Measurements from ENCODE around the gene HDGFL3.
"Not testable (repeated sequence)": the region's sequence is repeated elsewhere in the genome, so short reads cannot be mapped to it uniquely, and the experiment has no call there.

HDGFL3 gene

GRCh38 chr15:83174891-83175290 is 32.7 kb downstream of the HDGFL3 start:
- H3K27me3 ChIP-seq (ENCODE audit: insufficient read depth, poor library complexity, severe bottlenecking) = no peaks in the 10 kb centered on the region
- H3K4me3 ChIP-seq (ENCODE audit: severe bottlenecking) = no peak overlapping the region
- H3K36me3 ChIP-seq (ENCODE audit: low read depth) = peaks cover 5% of the 10 kb centered on the region; the same call in 1 of the 2 replicates
- H3K4me1 ChIP-seq (ENCODE audit: insufficient read depth, poor library complexity, severe bottlenecking) = no peaks in the 10 kb centered on the region
- ATAC-seq (ENCODE audit: low read depth) (no peak), DNase-seq (ENCODE audit: low spot score) (no peak)
- TF ChIP-seq CTCF (IDR thresholded peaks at IDR 0.05; ENCODE audit: poor library complexity, severe bottlenecking) = no peak
- H3K27ac ChIP-seq (ENCODE audit: poor library complexity, severe bottlenecking) = no peak overlapping the region
- peaks cover 3% of the 10 kb centered on the region for H3K9me3 ChIP-seq (ENCODE audit: severe bottlenecking)

GRCh38 chr15:83170474-83171165 is 37.0 kb downstream of the HDGFL3 start:
- Histone ChIP-seq H3K4me3 (ENCODE audit: severe bottlenecking) (no peak overlapping the region), H3K36me3 (ENCODE audit: low read depth) (no peaks in the 10 kb centered on the region), H3K27ac (ENCODE audit: poor library complexity, severe bottlenecking) (no peak overlapping the region), H3K4me1 (ENCODE audit: insufficient read depth, poor library complexity, severe bottlenecking) (no peaks in the 10 kb centered on the region), H3K27me3 (ENCODE audit: insufficient read depth, poor library complexity, severe bottlenecking) (no peaks in the 10 kb centered on the region), H3K9me3 (ENCODE audit: severe bottlenecking) (peaks cover 6% of the 10 kb centered on the region)
- TF ChIP-seq CTCF (IDR thresholded peaks at IDR 0.05; ENCODE audit: poor library complexity, severe bottlenecking) = no peak
- ATAC-seq (ENCODE audit: low read depth) (no peak), DNase-seq (ENCODE audit: low spot score) (no peak)

- H3K36me3 ChIP-seq (ENCODE audit: low read depth); H3K4me3 ChIP-seq (ENCODE audit: severe bottlenecking); ATAC-seq (ENCODE audit: low read depth); DNase-seq (ENCODE audit: low spot score); H3K4me1 ChIP-seq (ENCODE audit: insufficient read depth, poor library complexity, severe bottlenecking); H3K27me3 ChIP-seq (ENCODE audit: insufficient read depth, poor library complexity, severe bottlenecking); H3K27ac ChIP-seq (ENCODE audit: poor library complexity, severe bottlenecking); H3K9me3 ChIP-seq (ENCODE audit: severe bottlenecking): not testable (repeated sequence)
These were observed 38.0 kb downstream of the HDGFL3 start for GRCh38 chr15:83169576-83169975.

GRCh38 chr15:83166830-83167229 is 40.8 kb downstream of the HDGFL3 start:
- no peak for TF ChIP-seq CTCF (IDR thresholded peaks at IDR 0.05; ENCODE audit: poor library complexity, severe bottlenecking)
- H3K27me3 ChIP-seq (ENCODE audit: insufficient read depth, poor library complexity, severe bottlenecking) = no peaks in the 10 kb centered on the region
- peaks cover 8% of the 10 kb centered on the region for H3K9me3 ChIP-seq (ENCODE audit: severe bottlenecking)

GRCh38 chr15:83166218-83166617 is 41.4 kb downstream of the HDGFL3 start:
- H3K4me3 ChIP-seq (ENCODE audit: severe bottlenecking) = no peak overlapping the region
- TF ChIP-seq CTCF (IDR thresholded peaks at IDR 0.05; ENCODE audit: poor library complexity, severe bottlenecking) = no peak
- peaks cover 8% of the 10 kb centered on the region for H3K9me3 ChIP-seq (ENCODE audit: severe bottlenecking)
- H3K27ac ChIP-seq (ENCODE audit: poor library complexity, severe bottlenecking) = no peak overlapping the region
- H3K27me3 ChIP-seq (ENCODE audit: insufficient read depth, poor library complexity, severe bottlenecking) = no peaks in the 10 kb centered on the region
- DNase-seq (ENCODE audit: low spot score) = no peak
- ATAC-seq (ENCODE audit: low read depth) = no peak
- peaks cover 6% of the 10 kb centered on the region for H3K4me1 ChIP-seq (ENCODE audit: insufficient read depth, poor library complexity, severe bottlenecking)
- H3K36me3 ChIP-seq (ENCODE audit: low read depth) = peaks cover 22% of the 10 kb centered on the region

More at GRCh38 chr15:83166830-83167229, 40.8 kb downstream of the HDGFL3 start:
- Histone ChIP-seq H3K27ac (ENCODE audit: poor library complexity, severe bottlenecking) (no peak overlapping the region), H3K4me1 (ENCODE audit: insufficient read depth, poor library complexity, severe bottlenecking) (peaks cover 6% of the 10 kb centered on the region), H3K36me3 (ENCODE audit: low read depth) (peaks cover 19% of the 10 kb centered on the region), H3K4me3 (ENCODE audit: severe bottlenecking) (no peak overlapping the region)
- DNase-seq (ENCODE audit: low spot score) = no peak
- no peak for ATAC-seq (ENCODE audit: low read depth)

Measured in RWPE2 (cell line).